ENCODE measurements around the gene C18orf63. TPM values are rescaled to one million over a fixed set of nuclear protein-coding genes. Genes with fewer than 3 reads are reported as not detected.

Gene C18orf63
- total RNA-seq, 4 donors from 2014 or later: not detected

- no peaks in the 10 kb centered on the region for H3K36me3 ChIP-seq
- H3K4me1 ChIP-seq: peaks cover 0 to 20% (median 15%) of the 10 kb centered on the region in 4 donors
- in situ Hi-C loops (cut with MboI; ENCODE audit: low pct_ligation_motif_present in 1 of 4, low pct_unique_long_range_greater_than_20kb in 1 of 4, low sequenced_read_pairs in 3 of 4): no loop called here
- H3K4me3 ChIP-seq: no peak overlapping the region
- H3K27ac ChIP-seq: no peak overlapping the region
- 85% methylated on average over 8 of the region's 8 CpGs; no CpG with 5 or more reads in 1 of the 2 donors for WGBS, 2 donors (ENCODE audit: low coverage in 1 of 2)
- H3K27me3 ChIP-seq: no peaks in the 10 kb centered on the region
- H3K9me3 ChIP-seq: no peaks in the 10 kb centered on the region
- no peak for DNase-seq
- TF ChIP-seq POLR2AphosphoS5 (IDR thresholded peaks at IDR 0.05) (no peak), EP300 (IDR thresholded peaks at IDR 0.05; ENCODE audit: low read depth) (no peak), POLR2A (IDR thresholded peaks at IDR 0.05) (no peak), CTCF (IDR thresholded peaks at IDR 0.05) (no peak)
- intact Hi-C loops (cut with DNase I; ENCODE audit: low total_unique reads): loop anchor here (5.0 kb wide), 1 partner anchor 603 kb away; no protein-coding TSS in a partner anchor
Observed at GRCh38 chr18:74294526-74294925, 21.1 kb upstream of the C18orf63 start.

- no peak overlapping the region for H3K4me3 ChIP-seq
- TF ChIP-seq POLR2A (IDR thresholded peaks at IDR 0.05) (no peak), EP300 (IDR thresholded peaks at IDR 0.05; ENCODE audit: low read depth) (no peak), CTCF (IDR thresholded peaks at IDR 0.05) (no peak), POLR2AphosphoS5 (IDR thresholded peaks at IDR 0.05) (no peak)
- no peaks in the 10 kb centered on the region for H3K36me3 ChIP-seq
- intact Hi-C loops (cut with DNase I; ENCODE audit: low total_unique reads): no loop called here
- no peaks in the 10 kb centered on the region for H3K27me3 ChIP-seq
- H3K4me1 ChIP-seq: no peaks in the 10 kb centered on the region
- H3K9me3 ChIP-seq: no peaks in the 10 kb centered on the region
- DNase-seq: no peak
- in situ Hi-C loops (cut with MboI; ENCODE audit: low pct_ligation_motif_present in 1 of 4, low pct_unique_long_range_greater_than_20kb in 1 of 4, low sequenced_read_pairs in 3 of 4): no loop called here
- H3K27ac ChIP-seq: no peak overlapping the region
- 78 to 85% methylated on average over 1 of the region's 1 CpG for WGBS, 2 donors (ENCODE audit: low coverage in 1 of 2)
Observed at GRCh38 chr18:74299162-74299561, 16.5 kb upstream of the C18orf63 start.

GRCh38 chr18:74299746-74300145 is 15.9 kb upstream of the C18orf63 start:
- intact Hi-C loops (cut with DNase I; ENCODE audit: low total_unique reads) (no loop called here), in situ Hi-C loops (cut with MboI; ENCODE audit: low pct_ligation_motif_present in 1 of 4, low pct_unique_long_range_greater_than_20kb in 1 of 4, low sequenced_read_pairs in 3 of 4) (no loop called here)
- Histone ChIP-seq H3K4me1 (no peaks in the 10 kb centered on the region), H3K36me3 (no peaks in the 10 kb centered on the region), H3K4me3 (no peak overlapping the region), H3K27ac (no peak overlapping the region), H3K9me3 (no peaks in the 10 kb centered on the region), H3K27me3 (no peaks in the 10 kb centered on the region)
- no peak for TF ChIP-seq CTCF (IDR thresholded peaks at IDR 0.05)
- no peak for TF ChIP-seq POLR2AphosphoS5 (IDR thresholded peaks at IDR 0.05)
- no peak for TF ChIP-seq POLR2A (IDR thresholded peaks at IDR 0.05)
- no peak for DNase-seq
- WGBS, 2 donors (ENCODE audit: low coverage in 1 of 2): 40 to 61% methylated on average over 3 of the region's 3 CpGs

- WGBS, 2 donors (ENCODE audit: low coverage in 1 of 2): 64 to 75% methylated on average over 5 of the region's 5 CpGs
- H3K9me3 ChIP-seq: no peaks in the 10 kb centered on the region
- in situ Hi-C loops (cut with MboI; ENCODE audit: low pct_ligation_motif_present in 1 of 4, low pct_unique_long_range_greater_than_20kb in 1 of 4, low sequenced_read_pairs in 3 of 4): no loop called here
- H3K36me3 ChIP-seq: no peaks in the 10 kb centered on the region
- no peaks in the 10 kb centered on the region for H3K27me3 ChIP-seq
- H3K4me3 ChIP-seq: no peak overlapping the region
- TF ChIP-seq POLR2AphosphoS5 (IDR thresholded peaks at IDR 0.05): no peak
- TF ChIP-seq EP300 (IDR thresholded peaks at IDR 0.05; ENCODE audit: low read depth): no peak
- TF ChIP-seq CTCF (IDR thresholded peaks at IDR 0.05): no peak
- no peak for TF ChIP-seq POLR2A (IDR thresholded peaks at IDR 0.05)
- intact Hi-C loops (cut with DNase I; ENCODE audit: low total_unique reads): no loop called here
- no peak for DNase-seq
- no peaks in the 10 kb centered on the region for H3K4me1 ChIP-seq
- H3K27ac ChIP-seq: no peak overlapping the region
Observed at GRCh38 chr18:74303306-74303705, 12.3 kb upstream of the C18orf63 start.

Measured in transverse colon (tissue), 4 donors.